Upper lobe of right lung (tissue), 1 donor: ENCODE data around the gene TEKTIP1. TPM values are rescaled to one million over a fixed set of nuclear protein-coding genes. Genes with fewer than 3 reads are reported as not detected.
A peak's percentile ranks its signal among the peaks of the same experiment; 100 is the strongest.

Experiments used
- ATAC-seq: fragments of 200-7000 bp; cut with Tn5 transposase; one replicate; pipeline ENCODE4 v1.9.1; 2020; ENCODE audit warnings: mild to moderate bottlenecking, moderate library complexity
- DNase-seq: peaks from one replicate; pipeline ENCODE4 v3.0.0-alpha.2; 2020
- H3K27ac ChIP-seq: fragments of 200-600 bp; one replicate; pipeline ENCODE4 v1.8.0; 2022
- H3K27me3 ChIP-seq: fragments of 200-600 bp; one replicate; pipeline ENCODE4 v1.8.0; 2022; ENCODE audit warnings: mild to moderate bottlenecking
- H3K36me3 ChIP-seq: fragments of 200-600 bp; one replicate; pipeline ENCODE4 v1.8.0; 2022
- H3K4me1 ChIP-seq: fragments of 200-600 bp; one replicate; pipeline ENCODE4 v1.8.0; 2022
- H3K4me3 ChIP-seq: fragments of 200-600 bp; one replicate; pipeline ENCODE4 v1.8.0; 2022; ENCODE audit warnings: mild to moderate bottlenecking
- H3K9me3 ChIP-seq: fragments of 200-600 bp; one replicate; pipeline ENCODE4 v1.8.0; 2022
- intact Hi-C: fragments of 100-400 bp; cut with DNase I; formaldehyde crosslinking; loops from one replicate; pipeline ENCODE4 v1.11.0; 2022
- total RNA-seq: library from RNA; stranded (reverse); fragmentation: NEBNext Ultra II Directional; extraction: Animal tissue kit (Norgen Biotek cat#: 25700); gene quantifications from one replicate; pipeline ENCODE4 v1.2.1, GENCODE V29; 2021
- TF ChIP-seq, protein P1 (sequence below): fragments of 200-600 bp; IDR thresholded peaks from one replicate; pipeline ENCODE4 v1.8.0; 2022; ENCODE audit warnings: antibody characterized with exemption
- donor health status: DM: no; HTN: yes; CAD: no; lungs with severe emphysema.

The TEKTIP1 gene
- total RNA-seq, 1 donor from 2014 or later: 3.2 TPM

DNA sequence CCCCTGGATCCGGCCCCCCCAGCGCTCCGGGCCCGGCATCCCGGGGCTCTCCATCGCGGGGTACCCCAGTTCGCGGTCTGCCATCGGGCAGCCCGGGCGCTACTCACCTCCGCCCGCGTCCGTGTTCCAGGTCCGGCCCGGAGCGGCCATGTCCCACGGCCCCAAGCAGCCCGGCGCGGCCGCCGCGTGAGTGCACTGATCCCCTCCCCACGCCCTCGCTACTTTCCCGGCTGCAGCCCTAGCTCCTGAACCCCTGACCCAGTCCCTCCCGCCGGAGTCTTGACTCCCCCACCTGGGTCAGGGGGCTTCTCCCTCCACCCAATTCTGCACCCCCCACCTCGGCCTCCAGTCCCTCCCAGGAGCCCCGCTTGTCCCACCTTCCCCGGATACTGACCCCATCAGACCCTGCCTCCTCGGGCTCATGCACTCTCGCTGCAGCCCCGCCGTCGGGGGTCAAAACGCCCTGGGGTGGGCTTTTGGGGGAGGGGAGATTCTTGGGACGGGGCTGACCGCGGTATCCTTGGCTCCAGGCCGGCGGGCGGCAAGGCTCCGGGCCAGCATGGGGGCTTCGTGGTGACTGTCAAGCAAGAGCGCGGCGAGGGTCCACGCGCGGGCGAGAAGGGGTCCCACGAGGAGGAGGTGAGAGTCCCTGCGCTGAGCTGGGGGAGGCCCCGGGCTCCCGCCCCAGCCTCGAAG is 34.3 kb downstream of the TEKTIP1 start:
- TF ChIP-seq, protein P1, sequence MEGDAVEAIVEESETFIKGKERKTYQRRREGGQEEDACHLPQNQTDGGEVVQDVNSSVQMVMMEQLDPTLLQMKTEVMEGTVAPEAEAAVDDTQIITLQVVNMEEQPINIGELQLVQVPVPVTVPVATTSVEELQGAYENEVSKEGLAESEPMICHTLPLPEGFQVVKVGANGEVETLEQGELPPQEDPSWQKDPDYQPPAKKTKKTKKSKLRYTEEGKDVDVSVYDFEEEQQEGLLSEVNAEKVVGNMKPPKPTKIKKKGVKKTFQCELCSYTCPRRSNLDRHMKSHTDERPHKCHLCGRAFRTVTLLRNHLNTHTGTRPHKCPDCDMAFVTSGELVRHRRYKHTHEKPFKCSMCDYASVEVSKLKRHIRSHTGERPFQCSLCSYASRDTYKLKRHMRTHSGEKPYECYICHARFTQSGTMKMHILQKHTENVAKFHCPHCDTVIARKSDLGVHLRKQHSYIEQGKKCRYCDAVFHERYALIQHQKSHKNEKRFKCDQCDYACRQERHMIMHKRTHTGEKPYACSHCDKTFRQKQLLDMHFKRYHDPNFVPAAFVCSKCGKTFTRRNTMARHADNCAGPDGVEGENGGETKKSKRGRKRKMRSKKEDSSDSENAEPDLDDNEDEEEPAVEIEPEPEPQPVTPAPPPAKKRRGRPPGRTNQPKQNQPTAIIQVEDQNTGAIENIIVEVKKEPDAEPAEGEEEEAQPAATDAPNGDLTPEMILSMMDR: no peak
- Histone ChIP-seq H3K36me3 (no peaks in the 10 kb centered on the region), H3K27ac (peak overlapping the region; percentile 74), H3K4me3 (peak overlapping the region; percentile 79), H3K4me1 (peaks cover 16% of the 10 kb centered on the region), H3K9me3 (no peaks in the 10 kb centered on the region), H3K27me3 (no peaks in the 10 kb centered on the region)
- ATAC-seq (peak; percentile 1), DNase-seq (peak; percentile 79)
- intact Hi-C loops: no loop called here

DNA sequence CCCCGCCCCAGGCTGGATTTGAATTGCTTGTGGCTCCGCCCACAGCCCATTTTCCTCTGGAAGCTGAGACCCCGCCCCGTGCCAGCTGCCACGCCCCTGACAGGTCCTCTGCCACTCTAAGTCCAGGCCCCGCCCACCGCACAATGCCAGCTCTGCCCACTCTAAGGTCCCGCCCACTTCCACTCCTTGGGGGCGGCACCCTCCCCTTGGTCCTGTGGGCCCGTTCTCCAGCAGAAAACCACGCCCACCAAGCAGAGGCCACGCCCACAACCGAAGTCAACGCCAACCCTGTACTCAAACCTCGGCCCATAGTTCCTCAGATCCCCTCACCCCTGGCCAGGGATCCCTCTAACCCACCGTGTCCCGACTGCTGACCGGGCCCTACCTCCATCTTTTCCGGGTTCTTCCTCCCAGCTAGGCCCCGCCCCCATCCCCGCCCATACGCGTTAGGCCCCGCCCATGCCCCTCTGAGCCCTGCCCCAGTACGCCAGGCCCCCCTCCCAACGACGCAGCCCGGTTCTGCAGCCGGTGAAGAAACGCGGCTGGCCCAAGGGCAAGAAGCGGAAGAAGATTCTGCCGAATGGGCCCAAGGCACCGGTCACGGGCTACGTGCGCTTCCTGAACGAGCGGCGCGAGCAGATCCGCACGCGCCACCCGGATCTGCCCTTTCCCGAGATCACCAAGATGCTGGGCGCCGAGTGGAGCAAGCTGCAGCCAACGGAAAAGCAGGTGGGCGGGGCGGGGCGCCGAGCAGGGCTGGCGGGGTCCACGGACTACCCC is 35.1 kb downstream of the TEKTIP1 start:
- H3K36me3 ChIP-seq: no peaks in the 10 kb centered on the region
- H3K27me3 ChIP-seq: no peaks in the 10 kb centered on the region
- H3K4me3 ChIP-seq: peak overlapping the region; percentile 79
- intact Hi-C loops: no loop called here
- TF ChIP-seq, protein P1: no peak
- peaks cover 16% of the 10 kb centered on the region for H3K4me1 ChIP-seq
- DNase-seq (peak; percentile 98), ATAC-seq (peak; percentile 77)
- H3K9me3 ChIP-seq: no peaks in the 10 kb centered on the region
- H3K27ac ChIP-seq: no peak overlapping the region

DNA sequence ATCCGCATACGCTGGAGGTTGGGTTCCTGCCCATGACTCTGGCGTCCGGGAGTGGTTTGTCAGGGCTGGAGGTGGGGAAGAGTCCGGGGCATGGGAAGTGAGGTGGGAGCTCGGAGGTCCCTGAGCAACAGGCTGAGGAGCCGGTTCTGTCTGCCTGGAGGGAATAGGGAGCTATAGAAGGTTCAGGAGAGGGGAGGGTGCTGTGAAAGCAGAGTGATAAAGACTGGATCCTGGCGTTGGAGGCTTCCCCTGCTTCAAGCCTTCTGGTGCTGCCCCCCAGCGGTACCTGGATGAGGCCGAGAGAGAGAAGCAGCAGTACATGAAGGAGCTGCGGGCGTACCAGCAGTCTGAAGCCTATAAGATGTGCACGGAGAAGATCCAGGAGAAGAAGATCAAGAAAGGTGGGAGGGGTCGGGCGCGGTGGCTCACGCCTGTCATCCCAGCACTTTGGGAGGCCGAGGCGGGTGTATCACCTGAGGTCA is 36.3 kb downstream of the TEKTIP1 start:
- intact Hi-C loops: no loop called here
- Histone ChIP-seq H3K4me1 (peaks cover 16% of the 10 kb centered on the region), H3K27me3 (no peaks in the 10 kb centered on the region), H3K36me3 (no peaks in the 10 kb centered on the region), H3K4me3 (no peak overlapping the region), H3K27ac (no peak overlapping the region), H3K9me3 (no peaks in the 10 kb centered on the region)
- TF ChIP-seq, protein P1: no peak
- no peak for ATAC-seq
- DNase-seq: no peak

DNA sequence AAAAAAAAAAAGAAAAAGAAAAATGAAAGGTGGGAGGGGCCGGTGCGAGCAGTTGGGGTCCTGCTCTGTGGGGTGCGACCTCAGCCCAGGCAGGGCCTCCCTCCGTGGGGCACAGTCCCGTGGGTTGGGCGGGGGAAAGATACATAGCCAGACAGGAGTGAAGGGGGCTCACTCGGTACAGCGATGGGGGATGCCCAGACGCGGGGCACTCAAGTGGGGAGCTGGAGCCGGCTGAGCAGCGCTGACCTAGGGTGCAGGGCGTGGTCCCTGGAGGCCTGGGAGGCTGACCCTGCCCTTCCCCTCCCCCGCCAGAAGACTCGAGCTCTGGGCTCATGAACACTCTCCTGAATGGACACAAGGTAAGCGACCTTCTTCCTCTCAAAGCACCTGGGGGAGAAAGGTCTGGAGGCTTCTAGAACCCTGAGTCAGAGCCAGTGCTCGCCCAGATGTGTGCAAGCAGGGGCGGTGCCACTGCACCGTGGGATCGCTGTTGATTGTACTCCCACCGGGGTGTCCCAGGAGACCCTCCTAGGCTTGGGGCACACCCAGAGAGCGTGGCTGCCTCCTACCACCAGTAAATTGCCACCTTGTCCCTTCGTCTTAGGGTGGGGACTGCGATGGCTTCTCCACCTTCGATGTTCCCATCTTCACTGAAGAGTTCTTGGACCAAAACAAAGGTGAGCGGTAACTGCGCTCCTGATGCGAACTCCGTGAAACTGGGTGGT is 37.1 kb downstream of the TEKTIP1 start:
- DNase-seq (no peak), ATAC-seq (no peak)
- Histone ChIP-seq H3K9me3 (no peaks in the 10 kb centered on the region), H3K27ac (no peak overlapping the region), H3K4me1 (peaks cover 16% of the 10 kb centered on the region), H3K4me3 (peak overlapping the region; percentile 10), H3K36me3 (no peaks in the 10 kb centered on the region), H3K27me3 (no peaks in the 10 kb centered on the region)
- TF ChIP-seq, protein P1: no peak
- intact Hi-C loops: no loop called here

DNA sequence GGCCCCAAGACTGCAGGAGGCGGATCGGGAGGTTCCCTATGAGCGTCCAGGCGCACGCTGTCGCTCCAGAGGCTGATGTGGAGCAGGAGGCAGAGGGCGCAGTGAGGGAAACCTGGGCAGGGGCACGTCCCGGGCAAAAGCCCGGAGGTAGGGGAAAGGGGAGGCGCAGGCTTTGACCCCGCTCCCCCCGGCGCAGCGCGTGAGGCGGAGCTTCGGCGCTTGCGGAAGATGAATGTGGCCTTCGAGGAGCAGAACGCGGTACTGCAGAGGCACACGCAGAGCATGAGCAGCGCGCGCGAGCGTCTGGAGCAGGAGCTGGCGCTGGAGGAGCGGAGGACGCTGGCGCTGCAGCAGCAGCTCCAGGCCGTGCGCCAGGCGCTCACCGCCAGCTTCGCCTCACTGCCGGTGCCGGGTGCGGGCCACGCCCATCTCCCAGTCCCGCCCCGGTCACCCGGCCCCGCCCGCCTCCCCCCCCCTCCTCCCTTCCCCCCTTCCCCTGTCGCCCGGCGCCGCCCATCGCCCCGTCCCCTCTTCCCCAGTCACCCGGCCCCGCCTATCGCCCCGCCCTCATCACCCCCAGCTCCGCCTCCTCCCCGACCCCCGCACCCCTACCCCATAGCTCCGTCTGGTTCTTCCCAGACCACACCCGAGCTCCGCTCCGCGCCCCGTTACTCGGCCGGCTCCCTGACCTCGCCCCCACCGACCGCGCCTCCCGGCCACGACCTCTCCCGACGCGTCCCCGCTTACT is 37.9 kb downstream of the TEKTIP1 start:
- peak overlapping the region; percentile 10 for H3K4me3 ChIP-seq
- peaks cover 14% of the 10 kb centered on the region for H3K4me1 ChIP-seq
- ATAC-seq: no peak
- TF ChIP-seq, protein P1: no peak
- no peaks in the 10 kb centered on the region for H3K36me3 ChIP-seq
- no peaks in the 10 kb centered on the region for H3K27me3 ChIP-seq
- DNase-seq: no peak
- H3K27ac ChIP-seq: no peak overlapping the region
- no peaks in the 10 kb centered on the region for H3K9me3 ChIP-seq
- intact Hi-C loops: no loop called here
